HL-60/S4 treated with phorbol 12-myristate 13-acetate at 8.2 ng/mL for 4 days and 3 days (cell line): ENCODE data around the gene ASB14.

ENCODE experiments used
- in situ Hi-C: fragments of 300-500 bp; cut with MboI; formaldehyde crosslinking; loops from 2 replicates; pipeline ENCODE4 v1.15.0; 2022; ENCODE audit warnings: low sequenced_read_pairs

Gene ASB14

GRCh38 chr3:57261929-57262328, 30.6 kb downstream of the ASB14 start:
- in situ Hi-C loops: no loop called here

- in situ Hi-C loops: no loop called here
These were observed 31.4 kb downstream of the ASB14 start for GRCh38 chr3:57261119-57261518.

- in situ Hi-C loops: no loop called here
These were observed 34.8 kb downstream of the ASB14 start for GRCh38 chr3:57257678-57258077.

- in situ Hi-C loops: no loop called here
These were observed 35.6 kb downstream of the ASB14 start for GRCh38 chr3:57256844-57257243.

GRCh38 chr3:57252404-57252803, 40.1 kb downstream of the ASB14 start:
- in situ Hi-C loops: no loop called here

- in situ Hi-C loops: no loop called here
These were observed 47.5 kb downstream of the ASB14 start for GRCh38 chr3:57244946-57245345.

- in situ Hi-C loops: no loop called here
These were observed 57.6 kb downstream of the ASB14 start for GRCh38 chr3:57234613-57235575.

GRCh38 chr3:57233799-57234198, 58.7 kb downstream of the ASB14 start:
- in situ Hi-C loops: no loop called here

GRCh38 chr3:57230006-57230405, 62.5 kb downstream of the ASB14 start:
- in situ Hi-C loops: no loop called here

- in situ Hi-C loops: no loop called here
These were observed 64.3 kb downstream of the ASB14 start for GRCh38 chr3:57227930-57228751.

GRCh38 chr3:57227204-57227929, 65.1 kb downstream of the ASB14 start, which contains the start of gene APPL1:
APPL1 (plus strand) TSS chr3:57227729; CDS start chr3:57227884, 155 bp downstream.
- in situ Hi-C loops: no loop called here

GRCh38 chr3:57226176-57226575, 66.3 kb downstream of the ASB14 start:
- in situ Hi-C loops: no loop called here

GRCh38 chr3:57224856-57225255, 67.6 kb downstream of the ASB14 start:
- in situ Hi-C loops: no loop called here

- in situ Hi-C loops: no loop called here
These were observed 70.6 kb downstream of the ASB14 start for GRCh38 chr3:57221883-57222282.
